Left lung (tissue), 10 donors: ENCODE results near the gene FAM98C. TPM values are rescaled to one million over a fixed set of nuclear protein-coding genes. Genes with fewer than 3 reads are reported as not detected.

Experiments
- ATAC-seq: fragments of 200-7000 bp; cut with Tn5 transposase; one replicate; pipeline ENCODE4 v1.9.1; 2020; ENCODE audit warnings: moderate library complexity
- DNase-seq, 4 donors: peaks; one replicate each; pipeline ENCODE4 v3.0.0-alpha.2; 2013 to 2020
- H3K27ac ChIP-seq, 2 donors: fragments of 200-600 bp; sonication (generic) in 1 of 2; one replicate each; pipeline versions ENCODE4 v1.5.0 to v1.8.0; 2020 to 2021
- H3K27me3 ChIP-seq, 2 donors: fragments of 200-600 bp; sonication (generic) in 1 of 2; one replicate each; pipeline versions ENCODE4 v1.5.0 to v1.8.0; 2020 to 2021
- H3K36me3 ChIP-seq, 2 donors: fragments of 200-600 bp; sonication (generic) in 1 of 2; one replicate each; pipeline versions ENCODE4 v1.5.0 to v1.8.0; 2020 to 2021
- H3K4me1 ChIP-seq, 2 donors: fragments of 200-600 bp; one replicate each; pipeline ENCODE4 v1.8.0; 2021
- H3K4me3 ChIP-seq, 2 donors: fragments of 200-600 bp; sonication (generic) in 1 of 2; one replicate each; pipeline versions ENCODE4 v1.5.0 to v1.8.0; 2020 to 2021; ENCODE audit warnings: mild to moderate bottlenecking in 1 of 2
- H3K9me3 ChIP-seq, 2 donors: fragments of 200-600 bp; sonication (generic) in 1 of 2; one replicate each; pipeline versions ENCODE4 v1.5.0 to v1.8.0; 2020 to 2021
- intact Hi-C, 2 donors: fragments of 100-400 bp; cut with DNase I; formaldehyde crosslinking; loops; one replicate each; pipeline versions ENCODE4 v1.11.2 to v1.14.2; 2022
- polyA plus RNA-seq, 6 donors: library from polyadenylated mRNA; unstranded; fragments of 120-200 nt; gene quantifications; one replicate each; pipeline ENCODE4 v1.2.1, GENCODE V29; 2013; ENCODE audit not compliant: insufficient read length in 6 of 6
- total RNA-seq, 2 donors: library from RNA; stranded (reverse); fragmentation: NEBNext Ultra II Directional; extraction: Animal tissue kit (Norgen Biotek cat#: 25700); gene quantifications; one replicate each; pipeline ENCODE4 v1.2.1, GENCODE V29; 2021
- TF ChIP-seq, protein P1 (sequence below), 2 donors: fragments of 200-600 bp; sonication (generic) in 1 of 2; IDR thresholded peaks; one replicate each; pipeline versions ENCODE4 v1.5.0 to v1.8.0; 2021; ENCODE audit warnings: antibody characterized with exemption in 2 of 2
- donor health status: DM: no; HTN: yes; CAD: no.
- donor health status: DM: no; HTN: no; CAD: no.

The FAM98C gene
- total and polyA plus RNA-seq, 8 donors = 13.3 to 21.2 (median 18.0) TPM

DNA sequence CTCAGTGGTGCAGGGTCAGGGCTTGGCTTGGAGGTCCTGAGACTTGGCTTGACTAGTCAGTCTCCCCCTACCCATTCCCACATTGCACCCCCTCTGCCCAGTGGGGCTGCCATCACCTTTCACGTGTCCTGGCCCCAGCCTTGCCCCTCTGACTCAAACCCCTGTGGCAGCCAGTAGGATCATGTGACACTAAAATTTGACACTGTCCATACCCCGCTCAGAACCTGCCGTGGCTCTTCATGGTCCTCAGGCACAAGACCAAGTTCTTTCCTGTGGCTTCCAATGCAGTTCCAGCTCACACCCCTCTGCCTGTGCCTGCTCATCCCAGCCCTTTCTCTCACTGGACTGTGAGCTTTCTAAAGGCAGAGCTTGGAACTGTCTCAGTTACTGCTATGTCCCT is 26.3 kb upstream of the FAM98C start:
- Histone ChIP-seq H3K36me3 (peaks cover 0 to 55% of the 10 kb centered on the region in 2 donors), H3K27ac (no peak overlapping the region), H3K4me1 (peaks cover 13 to 26% of the 10 kb centered on the region in 2 donors), H3K27me3 (no peaks in the 10 kb centered on the region), H3K4me3 (peak overlapping the region in 1 of 2 donors; percentile 92), H3K9me3 (no peaks in the 10 kb centered on the region)
- TF ChIP-seq, protein P1, sequence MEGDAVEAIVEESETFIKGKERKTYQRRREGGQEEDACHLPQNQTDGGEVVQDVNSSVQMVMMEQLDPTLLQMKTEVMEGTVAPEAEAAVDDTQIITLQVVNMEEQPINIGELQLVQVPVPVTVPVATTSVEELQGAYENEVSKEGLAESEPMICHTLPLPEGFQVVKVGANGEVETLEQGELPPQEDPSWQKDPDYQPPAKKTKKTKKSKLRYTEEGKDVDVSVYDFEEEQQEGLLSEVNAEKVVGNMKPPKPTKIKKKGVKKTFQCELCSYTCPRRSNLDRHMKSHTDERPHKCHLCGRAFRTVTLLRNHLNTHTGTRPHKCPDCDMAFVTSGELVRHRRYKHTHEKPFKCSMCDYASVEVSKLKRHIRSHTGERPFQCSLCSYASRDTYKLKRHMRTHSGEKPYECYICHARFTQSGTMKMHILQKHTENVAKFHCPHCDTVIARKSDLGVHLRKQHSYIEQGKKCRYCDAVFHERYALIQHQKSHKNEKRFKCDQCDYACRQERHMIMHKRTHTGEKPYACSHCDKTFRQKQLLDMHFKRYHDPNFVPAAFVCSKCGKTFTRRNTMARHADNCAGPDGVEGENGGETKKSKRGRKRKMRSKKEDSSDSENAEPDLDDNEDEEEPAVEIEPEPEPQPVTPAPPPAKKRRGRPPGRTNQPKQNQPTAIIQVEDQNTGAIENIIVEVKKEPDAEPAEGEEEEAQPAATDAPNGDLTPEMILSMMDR (IDR thresholded peaks at IDR 0.05) = no peak
- ATAC-seq (no peak), DNase-seq (no peak)
- intact Hi-C loops = no loop called here

DNA sequence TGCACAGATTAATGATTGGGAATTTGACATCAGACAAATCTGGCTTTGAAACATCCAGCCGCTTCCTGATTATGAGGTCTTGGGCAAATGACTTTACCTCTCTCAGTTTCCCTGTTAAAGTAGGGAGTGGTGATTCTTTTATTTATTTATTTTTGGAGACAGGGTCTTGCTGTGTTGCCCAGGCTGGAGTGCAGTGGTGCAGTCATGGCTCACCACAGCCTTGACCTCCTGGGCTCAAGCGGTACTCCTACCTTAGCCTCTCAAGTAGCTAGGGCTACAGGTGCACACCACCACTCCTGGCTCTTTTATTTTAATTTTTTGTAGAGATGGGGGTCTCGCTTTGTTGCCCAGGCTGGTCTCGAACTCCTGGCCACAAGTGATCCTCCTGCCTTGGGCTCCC is 25.8 kb upstream of the FAM98C start:
- Histone ChIP-seq H3K4me3 (no peak overlapping the region), H3K27me3 (no peaks in the 10 kb centered on the region), H3K9me3 (no peaks in the 10 kb centered on the region), H3K27ac (no peak overlapping the region), H3K36me3 (peaks cover 0 to 59% of the 10 kb centered on the region in 2 donors), H3K4me1 (peaks cover 13 to 26% of the 10 kb centered on the region in 2 donors)
- TF ChIP-seq, protein P1 (IDR thresholded peaks at IDR 0.05) = no peak
- intact Hi-C loops = no loop called here
- DNase-seq (no peak), ATAC-seq (no peak)

DNA sequence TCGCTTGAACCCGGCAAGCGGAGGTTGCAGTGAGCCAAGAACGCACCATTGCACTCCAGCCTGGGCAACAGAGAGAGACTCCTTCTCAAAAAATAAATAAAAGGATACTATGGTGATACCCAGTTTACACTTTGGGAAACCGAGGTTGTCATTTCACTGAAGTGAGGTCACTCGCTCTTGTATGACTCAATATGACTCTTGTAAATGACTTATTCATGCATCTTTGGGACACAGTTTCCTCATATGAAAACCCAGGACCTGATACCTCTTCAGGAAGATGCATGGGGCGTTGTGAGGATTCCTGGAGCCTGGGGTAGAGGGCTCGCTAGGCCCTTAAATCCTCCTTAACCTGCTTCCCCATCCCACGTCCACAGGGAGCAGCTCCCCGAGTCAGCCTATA is 24.0 kb upstream of the FAM98C start:
- no peaks in the 10 kb centered on the region for H3K9me3 ChIP-seq
- ATAC-seq = no peak
- peaks cover 0 to 77% of the 10 kb centered on the region in 2 donors for H3K36me3 ChIP-seq
- DNase-seq = no peak
- H3K27me3 ChIP-seq = no peaks in the 10 kb centered on the region
- intact Hi-C loops = no loop called here
- TF ChIP-seq, protein P1 (IDR thresholded peaks at IDR 0.05) = no peak
- H3K4me1 ChIP-seq = peaks cover 13 to 23% of the 10 kb centered on the region in 2 donors
- H3K4me3 ChIP-seq = no peak overlapping the region
- no peak overlapping the region for H3K27ac ChIP-seq

DNA sequence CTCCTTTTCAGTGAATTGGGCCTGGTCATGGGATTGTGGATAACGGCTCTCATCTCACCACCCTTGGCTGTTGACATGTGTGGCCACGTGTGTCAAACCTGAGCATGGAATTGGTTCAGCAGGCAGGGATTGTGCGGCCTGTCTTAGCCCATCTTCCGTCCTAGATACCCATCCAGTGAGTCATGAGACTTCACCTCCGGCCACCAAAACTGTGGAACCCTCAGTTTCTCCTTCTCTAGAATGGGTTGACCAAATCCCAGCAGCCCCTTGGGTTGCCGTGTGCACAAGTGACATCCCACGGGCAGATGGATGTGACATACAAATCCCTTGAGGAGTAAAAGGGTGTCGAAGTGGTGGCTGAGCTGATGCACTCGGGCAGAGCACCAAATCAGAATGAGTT is 21.8 kb upstream of the FAM98C start:
- peaks cover 0 to 16% of the 10 kb centered on the region in 2 donors for H3K27me3 ChIP-seq
- H3K4me3 ChIP-seq = no peak overlapping the region
- H3K9me3 ChIP-seq = no peaks in the 10 kb centered on the region
- intact Hi-C loops = no loop called here
- H3K27ac ChIP-seq = no peak overlapping the region
- DNase-seq (no peak), ATAC-seq (no peak)
- peaks cover 4 to 18% of the 10 kb centered on the region in 2 donors for H3K4me1 ChIP-seq
- peaks cover 0 to 97% of the 10 kb centered on the region in 2 donors for H3K36me3 ChIP-seq
- TF ChIP-seq, protein P1 (IDR thresholded peaks at IDR 0.05) = no peak

DNA sequence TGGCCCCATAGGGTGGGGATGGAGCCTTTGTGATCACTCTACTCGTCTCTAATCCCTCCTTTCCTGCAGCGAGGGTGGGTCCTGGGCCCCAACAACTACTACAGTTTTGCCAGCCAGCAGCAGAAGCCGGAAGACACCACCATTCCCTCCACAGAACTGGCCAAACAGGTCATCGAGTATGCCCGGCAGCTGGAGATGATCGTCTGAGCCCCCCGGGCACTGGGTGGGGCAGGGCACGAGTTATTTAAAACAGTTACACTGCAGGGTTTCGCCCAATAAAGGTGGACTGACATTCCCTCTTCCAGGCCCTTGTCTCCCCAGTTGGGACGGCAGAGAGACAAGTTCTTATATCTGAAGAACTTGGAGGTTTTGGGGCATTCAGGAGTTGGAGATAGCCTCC is 19.7 kb upstream of the FAM98C start:
- Histone ChIP-seq H3K27ac (no peak overlapping the region), H3K27me3 (peaks cover 0 to 37% of the 10 kb centered on the region in 2 donors), H3K4me1 (peaks cover 7 to 28% of the 10 kb centered on the region in 2 donors), H3K4me3 (no peak overlapping the region), H3K9me3 (no peaks in the 10 kb centered on the region), H3K36me3 (peaks cover 0 to 82% of the 10 kb centered on the region in 2 donors)
- DNase-seq (no peak), ATAC-seq (no peak)
- intact Hi-C loops = no loop called here
- TF ChIP-seq, protein P1 (IDR thresholded peaks at IDR 0.05) = no peak
